A549 (cell line): ENCODE measurements around the gene ZNF521. TPM values are rescaled to one million over a fixed set of nuclear protein-coding genes. Genes with fewer than 3 reads are reported as not detected.

Experiments
- ATAC-seq, 2 experiments: fragments of 200-7000 bp in 1 of 2; fragments of >200 bp in 1 of 2; cut with Nextera tagmentation in 1 of 2; cut with Tn5 transposase in 1 of 2; 3 replicates each; pipeline versions ENCODE4 v1.8.0 to v1.9.1; 2018 to 2020; ENCODE audit warnings: mild to moderate bottlenecking in 1 of 2, moderate library complexity in 1 of 2
- CTCF ChIA-PET: fragments of 300-600 bp; sonication (Branson Sonifier 250); formaldehyde crosslinking; extraction: SDS; loops from one replicate; lab custom pipeline; 2021; ENCODE audit warnings: antibody characterized with exemption, inconsistent platforms; lab: Yijun Ruan, JAX
- POLR2A ChIA-PET: fragments of 350-600 bp; formaldehyde crosslinking; extraction: SDS; loops from one replicate; lab custom pipeline; 2021; ENCODE audit warnings: antibody characterized with exemption, inconsistent platforms; lab: Yijun Ruan, JAX
- DNase-seq, 2 experiments: peaks; one replicate each; pipeline versions ENCODE4 v3.0.0 to v3.0.0-alpha.2; 2011 to 2016; ENCODE audit warnings: low read depth in 1 of 2, low spot score in 1 of 2
- FAIRE-seq: peaks from 2 replicates; lab custom pipeline; 2011; peaks lifted over from hg19 to GRCh38; lab: Jason Lieb, UNC
- H3K27ac ChIP-seq, 2 experiments: fragments of >200 bp; sonication (Bioruptor Twin); formaldehyde crosslinking; 3 replicates each; pipeline ENCODE4 v1.5.1; 2016 to 2017
- H3K4me1 ChIP-seq: fragments of >200 bp; sonication (Bioruptor Twin); formaldehyde crosslinking; 3 replicates; pipeline ENCODE4 v1.6.1; 2016
- H3K4me2 ChIP-seq: fragments of >200 bp; sonication (Bioruptor Twin); formaldehyde crosslinking; 3 replicates; pipeline ENCODE4 v1.6.1; 2016
- H3K4me3 ChIP-seq: fragments of >200 bp; sonication (Bioruptor Twin); formaldehyde crosslinking; 3 replicates; pipeline ENCODE4 v1.5.1; 2016
- H3K9me3 ChIP-seq: fragments of >200 bp; sonication (Bioruptor Twin); formaldehyde crosslinking; 3 replicates; pipeline ENCODE4 v1.6.1; 2016
- BHLHE40 ChIP-seq: IDR thresholded peaks from 2 replicates; pipeline ENCODE4 v1.6.1; 2012; ENCODE audit warnings: low read depth, low read length, inconsistent platforms
- CEBPB ChIP-seq, 2 experiments: fragments of >200 bp in 1 of 2; sonication (Bioruptor Twin) in 1 of 2; formaldehyde crosslinking in 1 of 2; IDR thresholded peaks; 2 replicates each; pipeline ENCODE4 v1.6.1; 2012 to 2016
- CTCF ChIP-seq: fragments of >200 bp; sonication (Bioruptor Twin); formaldehyde crosslinking; IDR thresholded peaks from 3 replicates; pipeline ENCODE4 v1.5.1; 2016
- EHF ChIP-seq: fragments of 250-450 bp; sonication (Bioruptor Pico); IDR thresholded peaks from 2 replicates; pipeline ENCODE4 v1.5.0; 2020; ENCODE audit warnings: mild to moderate bottlenecking
- FOSL2 ChIP-seq, 2 experiments: fragments of 450-650 bp in 1 of 2; fragments of >200 bp in 1 of 2; sonication (Bioruptor Twin) in 1 of 2; formaldehyde crosslinking; IDR thresholded peaks; 2 replicates each; pipeline versions ENCODE4 v1.5.0 to v1.6.1; 2016 to 2020; ENCODE audit warnings: mild to moderate bottlenecking in 1 of 2, moderate library complexity in 1 of 2
- FOXS1 ChIP-seq: fragments of 250-450 bp; sonication (Bioruptor Pico); IDR thresholded peaks from 2 replicates; pipeline ENCODE4 v1.5.0; 2020; ENCODE audit warnings: mild to moderate bottlenecking, moderate library complexity
- GATA3 ChIP-seq: IDR thresholded peaks from 2 replicates; pipeline ENCODE4 v1.6.1; 2012; ENCODE audit warnings: borderline replicate concordance
- HDAC2 ChIP-seq: fragments of 200-600 bp; sonication (generic); IDR thresholded peaks from 2 replicates; pipeline ENCODE4 v1.6.1; 2016
- HES2 ChIP-seq: fragments of >200 bp; sonication (Bioruptor Twin); formaldehyde crosslinking; IDR thresholded peaks from 2 replicates; pipeline ENCODE4 v1.6.1; 2016
- HEYL ChIP-seq: fragments of 250-450 bp; sonication (Bioruptor Pico); IDR thresholded peaks from 2 replicates; pipeline ENCODE4 v1.8.0; 2021; ENCODE audit warnings: mild to moderate bottlenecking, moderate library complexity
- MAFK ChIP-seq: fragments of 450-650 bp; IDR thresholded peaks from 2 replicates; pipeline ENCODE4 v1.6.1; 2014; ENCODE audit not compliant: partially characterized antibody
- MYC ChIP-seq: IDR thresholded peaks from 2 replicates; pipeline ENCODE4 v1.6.1; 2012; ENCODE audit warnings: mild to moderate bottlenecking, inconsistent platforms, low read length, improper control_type of control experiment, borderline replicate concordance
- PHF8 ChIP-seq: fragments of 200-600 bp; sonication (generic); IDR thresholded peaks from 2 replicates; pipeline ENCODE4 v1.6.1; 2016; ENCODE audit warnings: low read depth, mild to moderate bottlenecking, antibody characterized with exemption, moderate library complexity, borderline replicate concordance
- POLR2AphosphoS2 ChIP-seq: conservative IDR thresholded peaks from 2 replicates; pipeline ENCODE4 v1.6.1; 2012; ENCODE audit warnings: low read length, improper control_type of control experiment, inconsistent platforms
- RAD21 ChIP-seq, 2 experiments: fragments of >200 bp in 1 of 2; sonication (Bioruptor Twin) in 1 of 2; formaldehyde crosslinking in 1 of 2; IDR thresholded peaks in 1 of 2; conservative IDR thresholded peaks in 1 of 2; 2 replicates in 1 of 2; 3 replicates in 1 of 2; pipeline ENCODE4 v1.6.1; 2012 to 2018; ENCODE audit warnings: inconsistent platforms in 1 of 2
- RARB ChIP-seq: fragments of 250-450 bp; sonication (Bioruptor Pico); IDR thresholded peaks from 2 replicates; pipeline ENCODE4 v1.8.0; 2021; ENCODE audit warnings: mild to moderate bottlenecking, moderate library complexity
- RFX5 ChIP-seq: fragments of 450-650 bp; IDR thresholded peaks from 2 replicates; pipeline ENCODE4 v1.7.1; 2014; ENCODE audit warnings: antibody characterized with exemption, mild to moderate bottlenecking, moderate library complexity
- RNF2 ChIP-seq: fragments of 200-600 bp; sonication (generic); IDR thresholded peaks from 2 replicates; pipeline ENCODE4 v1.6.1; 2016; ENCODE audit warnings: low read depth, mild to moderate bottlenecking, antibody characterized with exemption, moderate library complexity, borderline replicate concordance
- SREBF2 ChIP-seq: fragments of 450-650 bp; IDR thresholded peaks from 2 replicates; pipeline ENCODE4 v1.6.1; 2014; ENCODE audit warnings: mild to moderate bottlenecking, moderate library complexity
- TFCP2L1 ChIP-seq: fragments of 250-450 bp; sonication (Bioruptor Pico); IDR thresholded peaks from 2 replicates; pipeline ENCODE4 v1.5.0; 2021; ENCODE audit warnings: mild to moderate bottlenecking
- TP53 ChIP-seq: fragments of 250-450 bp; sonication (Bioruptor Pico); IDR thresholded peaks from 2 replicates; pipeline ENCODE4 v1.5.0; 2021; ENCODE audit warnings: mild to moderate bottlenecking, moderate library complexity
- USF2 ChIP-seq: fragments of 450-650 bp; IDR thresholded peaks from 2 replicates; pipeline ENCODE4 v1.6.1; 2014; ENCODE audit warnings: antibody characterized with exemption
- ZFP36 ChIP-seq: fragments of 450-650 bp; IDR thresholded peaks from 2 replicates; pipeline ENCODE4 v1.6.1; 2014; ENCODE audit warnings: borderline replicate concordance; ENCODE audit not compliant: partially characterized antibody
- ZNF302 ChIP-seq: fragments of 250-450 bp; sonication (Bioruptor Pico); IDR thresholded peaks from 2 replicates; pipeline ENCODE4 v1.9.0; 2021; ENCODE audit warnings: inconsistent platforms, mild to moderate bottlenecking, moderate library complexity
- ZSCAN20 ChIP-seq: fragments of 250-450 bp; sonication (Bioruptor Pico); IDR thresholded peaks from 2 replicates; pipeline ENCODE4 v1.8.0; 2022; ENCODE audit warnings: mild to moderate bottlenecking, moderate library complexity
- WGBS: methylation state at CpG from one replicate; pipeline ENCODE4 v1.1.6; 2017; ENCODE audit errors: missing lambda C conversion rate; 5-methylcytosine and 5-hydroxymethylcytosine counted together
- polyA plus RNA-seq, 4 experiments: library from polyadenylated mRNA; depleted of rRNA in 3 of 4; stranded (reverse); fragments of >200 nt; fragmentation: RNase III in 1 of 4; extraction: RNeasy Plus Mini Kit Qiagen cat#74134 plus additional on column Dnase treatment in 1 of 4; gene quantifications; 2 replicates in 3 of 4; 3 replicates in 1 of 4; pipeline ENCODE4 v1.2.3, GENCODE V29; 2011 to 2017

Gene ZNF521
- polyA plus RNA-seq, 2 of the 4 experiments (the other 2 are of a cell fraction), result not detected

- FAIRE-seq, result no peak
- Histone ChIP-seq H3K4me3 (no peak overlapping the region), H3K27ac (no peak overlapping the region), H3K4me1 (no peaks in the 10 kb centered on the region), H3K4me2 (no peak overlapping the region), H3K9me3 (no peaks in the 10 kb centered on the region)
- no peak for ATAC-seq
- CTCF ChIA-PET, result no interaction called here
- no peak for DNase-seq
- no peak for TF ChIP-seq SREBF2
- TF ChIP-seq ZNF302, result no peak
- TF ChIP-seq FOXS1 (CRISPR knock-in tag), result no peak
- TF ChIP-seq MAFK, result no peak
- no peak for TF ChIP-seq HES2
- TF ChIP-seq USF2, result no peak
- TF ChIP-seq ZFP36, result no peak
- TF ChIP-seq RAD21 (conservative IDR thresholded peaks at IDR 0.05 in 1 of 2, IDR thresholded peaks at IDR 0.05 in 1 of 2), result no peak
- TF ChIP-seq POLR2AphosphoS2, result no peak
- POLR2A ChIA-PET, result no interaction called here
- WGBS, result 24% methylated on average over 4 of the region's 4 CpGs
These were observed 308.9 kb downstream of the ZNF521 start for GRCh38 chr18:25043104-25043503.

GRCh38 chr18:25042641-25043051, 309.3 kb downstream of the ZNF521 start:
- Histone ChIP-seq H3K4me3 (no peak overlapping the region), H3K4me2 (no peak overlapping the region), H3K4me1 (no peaks in the 10 kb centered on the region), H3K27ac (no peak overlapping the region), H3K9me3 (no peaks in the 10 kb centered on the region)
- ATAC-seq (no peak), FAIRE-seq (no peak), DNase-seq (no peak)
- POLR2A ChIA-PET, result no interaction called here
- no peak for TF ChIP-seq MAFK
- no peak for TF ChIP-seq HEYL (CRISPR knock-in tag)
- TF ChIP-seq POLR2AphosphoS2, result no peak
- no peak for TF ChIP-seq CEBPB (IDR thresholded peaks at IDR 0.05)
- no peak for TF ChIP-seq RNF2
- TF ChIP-seq HES2, result no peak
- TF ChIP-seq FOXS1 (CRISPR knock-in tag), result no peak
- no peak for TF ChIP-seq TP53 (CRISPR knock-in tag)
- no peak for TF ChIP-seq BHLHE40
- TF ChIP-seq RFX5, result no peak
- TF ChIP-seq GATA3, result no peak
- TF ChIP-seq HDAC2, result no peak
- no peak for TF ChIP-seq CTCF
- no peak for TF ChIP-seq RARB
- CTCF ChIA-PET, result interaction anchor here (0.6 to 1.0 kb wide), 2 partner anchors 26 to 180 kb away, joined by 3 read pairs; no protein-coding TSS in a partner anchor
- 2% methylated on average over 4 of the region's 4 CpGs for WGBS

- TF ChIP-seq FOSL2 (IDR thresholded peaks at IDR 0.05), result no peak
- TF ChIP-seq FOSL2 (CRISPR knock-in tag; IDR thresholded peaks at IDR 0.05), result no peak
- no peak for TF ChIP-seq HDAC2
- TF ChIP-seq ZSCAN20 (CRISPR knock-in tag), result no peak
- TF ChIP-seq MYC, result no peak
- TF ChIP-seq TFCP2L1, result no peak
- TF ChIP-seq EHF (CRISPR knock-in tag), result no peak
- no peak for TF ChIP-seq PHF8
- no peak for ATAC-seq
- POLR2A ChIA-PET, result no interaction called here
- no peak overlapping the region for H3K4me2 ChIP-seq
- WGBS, result 11% methylated on average over 3 of the region's 3 CpGs
- H3K9me3 ChIP-seq, result no peaks in the 10 kb centered on the region
- H3K4me3 ChIP-seq, result no peak overlapping the region
- H3K27ac ChIP-seq, result no peak overlapping the region
- DNase-seq, result no peak
- no peaks in the 10 kb centered on the region for H3K4me1 ChIP-seq
- CTCF ChIA-PET, result interaction anchor here (1.4 kb wide), 1 partner anchor 33 kb away, joined by 4 read pairs; no protein-coding TSS in a partner anchor
- FAIRE-seq, result no peak
These were observed 312.2 kb downstream of the ZNF521 start for GRCh38 chr18:25039781-25040180.
